H9 (cell line): ENCODE measurements around the gene KCNV2. TPM values are rescaled to one million over a fixed set of nuclear protein-coding genes. Genes with fewer than 3 reads are reported as not detected.

ENCODE experiments used
- DNase-seq: peaks from one replicate; pipeline ENCODE4 v3.0.0-alpha.2; 2017
- H2AFZ ChIP-seq: one replicate; pipeline ENCODE4 v1.6.1; 2013; ENCODE audit warnings: mild to moderate bottlenecking, low read length, control low read depth, moderate library complexity
- H2AK5ac ChIP-seq: 2 replicates; pipeline ENCODE4 v1.6.1; 2013; ENCODE audit warnings: low read length, control low read depth, mixed read lengths; ENCODE audit not compliant: insufficient read length
- H2BK120ac ChIP-seq: one replicate; pipeline ENCODE4 v1.6.1; 2013; ENCODE audit warnings: low read depth, mild to moderate bottlenecking, low read length, control low read depth, inconsistent platforms; ENCODE audit not compliant: poor library complexity, severe bottlenecking
- H2BK12ac ChIP-seq: 2 replicates; pipeline ENCODE4 v1.6.1; 2013; ENCODE audit warnings: low read length, control low read depth, mixed read lengths, low read depth; ENCODE audit not compliant: insufficient read length
- H2BK15ac ChIP-seq: 2 replicates; pipeline ENCODE4 v1.6.1; 2013; ENCODE audit warnings: low read depth, low read length, control low read depth
- H2BK20ac ChIP-seq: one replicate; pipeline ENCODE4 v1.6.1; 2013; ENCODE audit warnings: low read depth, mild to moderate bottlenecking, low read length, control low read depth, inconsistent platforms; ENCODE audit not compliant: poor library complexity, severe bottlenecking
- H2BK5ac ChIP-seq: 2 replicates; pipeline ENCODE4 v1.6.1; 2013; ENCODE audit warnings: low read length, control low read depth, mixed read lengths; ENCODE audit not compliant: insufficient read length
- H3K14ac ChIP-seq: 2 replicates; pipeline ENCODE4 v1.6.1; 2013; ENCODE audit warnings: low read length, control low read depth; ENCODE audit not compliant: insufficient read depth
- H3K18ac ChIP-seq: 2 replicates; pipeline ENCODE4 v1.6.1; 2013; ENCODE audit warnings: low read depth, mild to moderate bottlenecking, mixed read lengths, low read length, control low read depth; ENCODE audit not compliant: insufficient read length
- H3K23ac ChIP-seq: 2 replicates; pipeline ENCODE4 v1.6.1; 2013; ENCODE audit warnings: low read length, control low read depth, mixed read lengths, low read depth; ENCODE audit not compliant: insufficient read length
- H3K23me2 ChIP-seq: 2 replicates; pipeline ENCODE4 v1.6.1; 2013; ENCODE audit warnings: low read depth, mild to moderate bottlenecking, mixed read lengths, low read length, control low read depth; ENCODE audit not compliant: insufficient read length, poor library complexity, severe bottlenecking
- H3K27ac ChIP-seq: 2 replicates; pipeline ENCODE4 v1.5.1; 2013; ENCODE audit warnings: low read length, control low read depth, mixed read lengths, low read depth; ENCODE audit not compliant: insufficient read length
- H3K27me3 ChIP-seq: 2 replicates; pipeline ENCODE4 v1.6.1; 2013; ENCODE audit warnings: low read length, control low read depth, inconsistent platforms; ENCODE audit not compliant: insufficient read depth
- H3K4ac ChIP-seq: 2 replicates; pipeline ENCODE4 v1.6.1; 2013; ENCODE audit warnings: low read depth, mild to moderate bottlenecking, control low read depth, inconsistent platforms, low read length, moderate library complexity
- H3K4me1 ChIP-seq: 2 replicates; pipeline ENCODE4 v1.6.1; 2013; ENCODE audit warnings: low read length, control low read depth, inconsistent platforms; ENCODE audit not compliant: insufficient read depth
- H3K4me2 ChIP-seq: 2 replicates; pipeline ENCODE4 v1.6.1; 2013; ENCODE audit warnings: low read length, control low read depth, mixed read lengths; ENCODE audit not compliant: insufficient read length, insufficient read depth
- H3K56ac ChIP-seq: 2 replicates; pipeline ENCODE4 v1.6.1; 2013; ENCODE audit warnings: low read depth, mild to moderate bottlenecking, mixed read lengths, low read length, control low read depth; ENCODE audit not compliant: insufficient read length
- H3K79me1 ChIP-seq: 2 replicates; pipeline ENCODE4 v1.6.1; 2013; ENCODE audit warnings: low read depth, mild to moderate bottlenecking, moderate library complexity, low read length, control low read depth, inconsistent platforms; ENCODE audit not compliant: insufficient read depth, poor library complexity, severe bottlenecking
- H3K79me2 ChIP-seq: 2 replicates; pipeline ENCODE4 v1.6.1; 2013; ENCODE audit warnings: low read length, control low read depth, inconsistent platforms; ENCODE audit not compliant: insufficient read depth
- H3K9ac ChIP-seq: 2 replicates; pipeline ENCODE4 v1.6.1; 2013; ENCODE audit warnings: low read length, control low read depth, mixed read lengths; ENCODE audit not compliant: insufficient read length; ENCODE audit errors: extremely low read depth
- H3K9me3 ChIP-seq: one replicate; pipeline ENCODE4 v1.6.1; 2013; ENCODE audit warnings: low read depth, low read length, inconsistent platforms; ENCODE audit not compliant: control insufficient read depth
- H3T11ph ChIP-seq: one replicate; pipeline ENCODE4 v1.6.1; 2013; ENCODE audit warnings: mild to moderate bottlenecking, low read length, control low read depth, inconsistent platforms
- H4K20me1 ChIP-seq: one replicate; pipeline ENCODE4 v1.6.1; 2013; ENCODE audit not compliant: control insufficient read depth, insufficient read length, insufficient read depth
- H4K5ac ChIP-seq: 2 replicates; pipeline ENCODE4 v1.6.1; 2013; ENCODE audit warnings: low read depth, mild to moderate bottlenecking, mixed read lengths, low read length, control low read depth; ENCODE audit not compliant: insufficient read length
- H4K8ac ChIP-seq: replicated peaks from 2 replicates; pipeline ENCODE4 v1.6.1; 2013; ENCODE audit warnings: low read length, control low read depth, mixed read lengths, low read depth; ENCODE audit not compliant: insufficient read length
- H4K91ac ChIP-seq: 2 replicates; pipeline ENCODE4 v1.6.1; 2013; ENCODE audit warnings: low read depth, mild to moderate bottlenecking, moderate library complexity, mixed read lengths, low read length, control low read depth; ENCODE audit not compliant: insufficient read length
- H3K27ac Mint-ChIP-seq, 3 experiments: 2 replicates in 2 of 3; 3 replicates in 1 of 3; pipeline ENCODE4 v1.8.0; 2020 to 2021; ENCODE audit warnings: mixed read lengths in 3 of 3, mild to moderate bottlenecking in 1 of 3, moderate library complexity in 1 of 3
- H3K27me3 Mint-ChIP-seq: 2 replicates; pipeline ENCODE4 v1.8.0; 2021; ENCODE audit warnings: low read depth, mild to moderate bottlenecking, moderate library complexity, mixed read lengths
- H3K36me3 Mint-ChIP-seq, 3 experiments: 2 replicates in 2 of 3; 3 replicates in 1 of 3; pipeline ENCODE4 v1.8.0; 2020 to 2021; ENCODE audit warnings: low read depth in 3 of 3, mixed read lengths in 3 of 3; ENCODE audit not compliant: insufficient read depth in 1 of 3
- H3K4me1 Mint-ChIP-seq, 2 experiments: 2 replicates each; pipeline ENCODE4 v1.8.0; 2020; ENCODE audit warnings: mixed read lengths in 2 of 2
- H3K4me3 Mint-ChIP-seq, 2 experiments: 2 replicates in 1 of 2; 3 replicates in 1 of 2; pipeline ENCODE4 v1.8.0; 2020 to 2021; ENCODE audit warnings: mild to moderate bottlenecking in 2 of 2, mixed read lengths in 2 of 2, moderate library complexity in 1 of 2
- H3K9me3 Mint-ChIP-seq, 2 experiments: 2 replicates in 1 of 2; 3 replicates in 1 of 2; pipeline ENCODE4 v1.8.0; 2020; ENCODE audit warnings: mild to moderate bottlenecking in 2 of 2, mixed read lengths in 2 of 2, moderate library complexity in 1 of 2
- CTCF ChIP-seq: fragments of 200-600 bp; sonication (generic); conservative IDR thresholded peaks from 3 replicates; pipeline ENCODE4 v1.8.0; 2021; ENCODE audit warnings: antibody characterized with exemption, mild to moderate bottlenecking
- WGBS: extraction: QIAGEN DNeasy Blood & Tissue Kit; methylation state at CpG from one replicate; pipeline ENCODE4 v1.1.7; 2013; ENCODE audit warnings: missing lambda C conversion rate, low lambda C conversion rate, mixed read lengths; ENCODE audit not compliant: insufficient read length; ENCODE audit errors: extremely low coverage; 5-methylcytosine and 5-hydroxymethylcytosine counted together
- total RNA-seq: library from RNA; stranded (reverse); gene quantifications from 2 replicates; pipeline ENCODE4 v1.2.1, GENCODE V29; 2021

The KCNV2 gene
- total RNA-seq, 1 experiment from 2014 or later: not detected

GRCh38 chr9:2741441-2742158 is 24.3 kb downstream of the KCNV2 start:
- H3K14ac ChIP-seq: no peak overlapping the region
- H3K79me2 ChIP-seq: no peaks in the 10 kb centered on the region
- no peak overlapping the region for H4K5ac ChIP-seq
- H2BK5ac ChIP-seq: no peak overlapping the region
- H3K18ac ChIP-seq: no peak overlapping the region
- no peaks in the 10 kb centered on the region for H3K23me2 ChIP-seq
- WGBS: no CpG with 5 or more reads among the region's 6 CpGs
- no peak overlapping the region for H4K91ac ChIP-seq
- H3K56ac ChIP-seq: no peak overlapping the region
- H3K79me1 ChIP-seq: no peaks in the 10 kb centered on the region
- no peaks in the 10 kb centered on the region for H3K27me3 ChIP-seq
- no peak for DNase-seq
- H4K8ac ChIP-seq: no peak overlapping the region
- no peaks in the 10 kb centered on the region for H3K9me3 Mint-ChIP-seq
- H3K9me3 ChIP-seq: no peaks in the 10 kb centered on the region
- H3K9ac ChIP-seq: no peak overlapping the region
- no peak overlapping the region for H3K4ac ChIP-seq
- H3K36me3 Mint-ChIP-seq: peaks cover 0 to 9% (median 0%) of the 10 kb centered on the region in 3 experiments; a peak in 5 of 7 replicates
- H2AFZ ChIP-seq: no peak overlapping the region
- no peak overlapping the region for H3T11ph ChIP-seq
- H2BK120ac ChIP-seq: no peak overlapping the region
- no peak overlapping the region for H2BK20ac ChIP-seq
- H3K27ac ChIP-seq: no peak overlapping the region
- no peak for TF ChIP-seq CTCF
- H3K4me3 Mint-ChIP-seq: no peak overlapping the region
- H3K27me3 Mint-ChIP-seq: no peaks in the 10 kb centered on the region
- no peak overlapping the region for H2AK5ac ChIP-seq
- no peaks in the 10 kb centered on the region for H3K4me1 ChIP-seq
- H2BK12ac ChIP-seq: no peak overlapping the region
- H2BK15ac ChIP-seq: no peak overlapping the region
- peak overlapping the region in 1 of 3 experiments; percentile 46; a peak in 1 of 7 replicates for H3K27ac Mint-ChIP-seq
- no peak overlapping the region for H3K4me2 ChIP-seq
- no peak overlapping the region for H3K23ac ChIP-seq
- no peaks in the 10 kb centered on the region for H4K20me1 ChIP-seq
- peaks cover 16 to 18% of the 10 kb centered on the region in 2 experiments for H3K4me1 Mint-ChIP-seq
